BLaER1 (cell line): ENCODE results near the gene RCN2.

Experiments used
- H3K27ac ChIP-seq: shearing (Covaris generic); formaldehyde crosslinking; 2 replicates; pipeline ENCODE4 v1.8.1; 2022
- H3K27me3 ChIP-seq: shearing (Covaris generic); formaldehyde crosslinking; 2 replicates; pipeline ENCODE4 v1.8.1; 2022
- H3K36me3 ChIP-seq: shearing (Covaris generic); formaldehyde crosslinking; 2 replicates; pipeline ENCODE4 v1.8.1; 2022
- H3K4me1 ChIP-seq: shearing (Covaris generic); formaldehyde crosslinking; 2 replicates; pipeline ENCODE4 v1.8.1; 2022
- H3K4me2 ChIP-seq: shearing (Covaris generic); formaldehyde crosslinking; 2 replicates; pipeline ENCODE4 v1.8.1; 2022
- H3K4me3 ChIP-seq: shearing (Covaris generic); formaldehyde crosslinking; 2 replicates; pipeline ENCODE4 v1.8.1; 2022
- H3K9ac ChIP-seq: shearing (Covaris generic); formaldehyde crosslinking; 2 replicates; pipeline ENCODE4 v1.8.1; 2022
- H3K9me3 ChIP-seq: shearing (Covaris generic); formaldehyde crosslinking; 2 replicates; pipeline ENCODE4 v1.8.1; 2022
- H4K20me1 ChIP-seq: shearing (Covaris generic); formaldehyde crosslinking; 2 replicates; pipeline ENCODE4 v1.8.1; 2022
- Cebpa-rat ChIP-seq: shearing (Covaris generic); IDR thresholded peaks from 2 replicates; pipeline ENCODE4 v1.8.1; 2022

The RCN2 gene

GRCh38 chr15:76972389-76973361 is 41.1 kb downstream of the RCN2 start:
- H3K4me1 ChIP-seq = no peaks in the 10 kb centered on the region; the same call in 1 of the 2 replicates
- no peaks in the 10 kb centered on the region for H3K27me3 ChIP-seq
- H3K4me2 ChIP-seq = no peak overlapping the region
- TF ChIP-seq Cebpa-rat = no peak
- no peaks in the 10 kb centered on the region for H3K9me3 ChIP-seq
- no peaks in the 10 kb centered on the region for H4K20me1 ChIP-seq
- no peak overlapping the region for H3K4me3 ChIP-seq
- no peaks in the 10 kb centered on the region for H3K36me3 ChIP-seq
- H3K27ac ChIP-seq = no peak overlapping the region
- H3K9ac ChIP-seq = no peak overlapping the region

- H3K36me3 ChIP-seq = no peaks in the 10 kb centered on the region
- H3K9ac ChIP-seq = no peak overlapping the region
- no peak overlapping the region for H3K4me2 ChIP-seq
- H4K20me1 ChIP-seq = no peaks in the 10 kb centered on the region
- H3K27me3 ChIP-seq = no peaks in the 10 kb centered on the region
- no peak for TF ChIP-seq Cebpa-rat
- H3K4me3 ChIP-seq = no peak overlapping the region
- H3K4me1 ChIP-seq = no peaks in the 10 kb centered on the region; the same call in 1 of the 2 replicates
- no peak overlapping the region for H3K27ac ChIP-seq
- 0 out of 2 replicates have a peak, but pooled peaks cover 2% of the 10 kb centered on the region for H3K9me3 ChIP-seq
Measured at GRCh38 chr15:76973362-76973743, 41.8 kb downstream of the RCN2 start.

GRCh38 chr15:76973906-76974305 is 42.4 kb downstream of the RCN2 start:
- Histone ChIP-seq H3K27me3 (no peaks in the 10 kb centered on the region), H3K9ac (no peak overlapping the region), H3K9me3 (peaks cover 7% of the 10 kb centered on the region), H3K4me1 (no peaks in the 10 kb centered on the region; the same call in 1 of the 2 replicates), H3K27ac (no peak overlapping the region), H3K4me3 (no peak overlapping the region), H4K20me1 (no peaks in the 10 kb centered on the region), H3K4me2 (no peak overlapping the region), H3K36me3 (no peaks in the 10 kb centered on the region)
- no peak for TF ChIP-seq Cebpa-rat

- H3K9me3 ChIP-seq = peaks cover 13% of the 10 kb centered on the region
- H3K36me3 ChIP-seq = no peaks in the 10 kb centered on the region
- no peaks in the 10 kb centered on the region for H4K20me1 ChIP-seq
- H3K27me3 ChIP-seq = no peaks in the 10 kb centered on the region; the same call in 1 of the 2 replicates
- H3K4me2 ChIP-seq = no peak overlapping the region
- no peaks in the 10 kb centered on the region; the same call in 1 of the 2 replicates for H3K4me1 ChIP-seq
- H3K9ac ChIP-seq = no peak overlapping the region
- no peak for TF ChIP-seq Cebpa-rat
- no peak overlapping the region for H3K27ac ChIP-seq
- no peak overlapping the region for H3K4me3 ChIP-seq
Measured at GRCh38 chr15:76974456-76975036, 43.0 kb downstream of the RCN2 start.

GRCh38 chr15:76976141-76976540 is 44.6 kb downstream of the RCN2 start:
- Histone ChIP-seq H3K9me3 (peaks cover 14% of the 10 kb centered on the region), H4K20me1 (no peaks in the 10 kb centered on the region), H3K4me3 (no peak overlapping the region), H3K4me2 (no peak overlapping the region), H3K27ac (no peak overlapping the region), H3K9ac (no peak overlapping the region), H3K27me3 (no peaks in the 10 kb centered on the region; the same call in 1 of the 2 replicates), H3K4me1 (no peaks in the 10 kb centered on the region; the same call in 1 of the 2 replicates), H3K36me3 (no peaks in the 10 kb centered on the region)
- TF ChIP-seq Cebpa-rat = no peak

GRCh38 chr15:76976572-76977270 is 45.2 kb downstream of the RCN2 start:
- Histone ChIP-seq H3K4me3 (no peak overlapping the region), H3K27ac (no peak overlapping the region), H3K27me3 (no peaks in the 10 kb centered on the region; the same call in 1 of the 2 replicates), H3K4me2 (no peak overlapping the region), H3K36me3 (no peaks in the 10 kb centered on the region), H3K9ac (no peak overlapping the region), H4K20me1 (no peaks in the 10 kb centered on the region), H3K9me3 (peaks cover 14% of the 10 kb centered on the region), H3K4me1 (no peaks in the 10 kb centered on the region; the same call in 1 of the 2 replicates)
- no peak for TF ChIP-seq Cebpa-rat

- Histone ChIP-seq H4K20me1 (no peaks in the 10 kb centered on the region), H3K36me3 (no peaks in the 10 kb centered on the region), H3K4me1 (no peaks in the 10 kb centered on the region), H3K27me3 (no peaks in the 10 kb centered on the region; the same call in 1 of the 2 replicates), H3K4me2 (no peak overlapping the region), H3K9ac (no peak overlapping the region), H3K9me3 (peaks cover 14% of the 10 kb centered on the region), H3K27ac (no peak overlapping the region), H3K4me3 (no peak overlapping the region)
- no peak for TF ChIP-seq Cebpa-rat
Measured at GRCh38 chr15:76978522-76979330, 47.2 kb downstream of the RCN2 start.

GRCh38 chr15:76979331-76979925 is 47.9 kb downstream of the RCN2 start:
- H3K9me3 ChIP-seq = peaks cover 14% of the 10 kb centered on the region
- no peaks in the 10 kb centered on the region for H4K20me1 ChIP-seq
- no peak overlapping the region for H3K4me2 ChIP-seq
- TF ChIP-seq Cebpa-rat = no peak
- H3K36me3 ChIP-seq = no peaks in the 10 kb centered on the region
- no peak overlapping the region for H3K9ac ChIP-seq
- no peaks in the 10 kb centered on the region; the same call in 1 of the 2 replicates for H3K27me3 ChIP-seq
- H3K27ac ChIP-seq = no peak overlapping the region
- H3K4me1 ChIP-seq = no peaks in the 10 kb centered on the region
- H3K4me3 ChIP-seq = no peak overlapping the region
